Measurements from ENCODE around the gene BCL2.

DNA sequence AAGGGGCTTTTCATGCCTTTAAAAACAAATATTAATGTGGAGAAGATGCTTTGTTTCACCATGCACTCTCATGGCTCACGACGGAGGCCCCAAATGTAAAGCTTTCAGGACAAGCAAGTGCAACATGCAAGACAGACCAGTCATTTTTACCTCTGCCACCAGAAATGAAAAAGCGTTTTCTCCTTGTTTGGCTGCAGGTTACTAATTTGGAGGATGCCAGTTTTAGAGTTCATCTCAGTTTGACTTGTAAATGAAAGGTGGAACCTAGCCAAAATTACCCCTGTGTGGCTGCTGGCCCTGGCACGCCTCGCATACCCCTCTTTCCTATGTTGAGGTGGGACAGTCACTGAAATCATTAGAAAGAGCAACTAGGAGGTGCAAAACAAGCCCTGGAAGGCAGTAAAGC is 138.6 kb downstream of the BCL2 start:
- TF ChIP-seq, protein P1, sequence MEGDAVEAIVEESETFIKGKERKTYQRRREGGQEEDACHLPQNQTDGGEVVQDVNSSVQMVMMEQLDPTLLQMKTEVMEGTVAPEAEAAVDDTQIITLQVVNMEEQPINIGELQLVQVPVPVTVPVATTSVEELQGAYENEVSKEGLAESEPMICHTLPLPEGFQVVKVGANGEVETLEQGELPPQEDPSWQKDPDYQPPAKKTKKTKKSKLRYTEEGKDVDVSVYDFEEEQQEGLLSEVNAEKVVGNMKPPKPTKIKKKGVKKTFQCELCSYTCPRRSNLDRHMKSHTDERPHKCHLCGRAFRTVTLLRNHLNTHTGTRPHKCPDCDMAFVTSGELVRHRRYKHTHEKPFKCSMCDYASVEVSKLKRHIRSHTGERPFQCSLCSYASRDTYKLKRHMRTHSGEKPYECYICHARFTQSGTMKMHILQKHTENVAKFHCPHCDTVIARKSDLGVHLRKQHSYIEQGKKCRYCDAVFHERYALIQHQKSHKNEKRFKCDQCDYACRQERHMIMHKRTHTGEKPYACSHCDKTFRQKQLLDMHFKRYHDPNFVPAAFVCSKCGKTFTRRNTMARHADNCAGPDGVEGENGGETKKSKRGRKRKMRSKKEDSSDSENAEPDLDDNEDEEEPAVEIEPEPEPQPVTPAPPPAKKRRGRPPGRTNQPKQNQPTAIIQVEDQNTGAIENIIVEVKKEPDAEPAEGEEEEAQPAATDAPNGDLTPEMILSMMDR (IDR thresholded peaks at IDR 0.05): no peak
- TF ChIP-seq POLR2A (IDR thresholded peaks at IDR 0.05; ENCODE audit: low read depth) (no peak), POLR2AphosphoS5 (IDR thresholded peaks at IDR 0.05) (no peak), EP300 (IDR thresholded peaks at IDR 0.05) (no peak)
